B cell (primary cell): Measurements from ENCODE around the gene ACSS1. TPM values are rescaled to one million over a fixed set of nuclear protein-coding genes. Genes with fewer than 3 reads are reported as not detected.

Source experiments
- ATAC-seq: fragments of 200-7000 bp; cut with Tn5 transposase; one replicate; pipeline ENCODE4 v1.10.0; 2021; ENCODE audit warnings: low read depth, mild to moderate bottlenecking, moderate number of reproducible peaks, moderate library complexity
- CTCF ChIA-PET: fragments of 350-600 bp; sonication (Branson Sonifier 250); formaldehyde crosslinking; loops from one replicate; lab custom pipeline; 2021; ENCODE audit warnings: antibody characterized with exemption, inconsistent platforms; lab: Charles Lee
- POLR2A ChIA-PET: fragments of 350-600 bp; sonication (Branson Sonifier 250); formaldehyde crosslinking; loops from one replicate; lab custom pipeline; 2021; ENCODE audit warnings: antibody characterized with exemption; lab: Charles Lee
- DNase-seq: peaks from one replicate; pipeline ENCODE4 v3.0.0; 2013
- H2AFZ ChIP-seq: 2 replicates; pipeline ENCODE4 v1.6.1; 2012; ENCODE audit warnings: mild to moderate bottlenecking, low read depth, low read length; ENCODE audit not compliant: insufficient read depth, poor library complexity, severe bottlenecking
- H3K27ac ChIP-seq, 2 donors: 1 replicate in 1 of 2; 2 replicates in 1 of 2; pipeline ENCODE4 v1.5.1; 2012 to 2013; ENCODE audit warnings: low read length in 2 of 2, mild to moderate bottlenecking in 2 of 2, moderate library complexity in 1 of 2
- H3K27me3 ChIP-seq, 4 experiments: fragments of 200-600 bp in 1 of 4; sonication (generic) in 1 of 4; replicated peaks in 1 of 4; 1 replicate in 2 of 4; 2 replicates in 2 of 4; pipeline versions ENCODE4 v1.6.1 to v1.7.0; 2013 to 2016; ENCODE audit warnings: low read length in 3 of 4, mild to moderate bottlenecking in 2 of 4, mixed read lengths in 1 of 4, moderate library complexity in 1 of 4; ENCODE audit not compliant: insufficient read depth in 4 of 4, control insufficient read depth in 3 of 4; ENCODE audit errors: control extremely low read depth in 1 of 4
- H3K36me3 ChIP-seq, 2 experiments: replicated peaks in 1 of 2; 1 replicate in 1 of 2; 2 replicates in 1 of 2; pipeline versions ENCODE4 v1.6.1 to v1.7.1; 2013; ENCODE audit warnings: low read length in 1 of 2; ENCODE audit not compliant: insufficient read depth in 2 of 2, control insufficient read depth in 1 of 2; ENCODE audit errors: control extremely low read depth in 1 of 2, extremely low read depth in 1 of 2
- H3K4me1 ChIP-seq, 2 donors: fragments of 200-600 bp in 1 of 2; sonication (generic) in 1 of 2; 1 replicate in 1 of 2; 2 replicates in 1 of 2; pipeline versions ENCODE4 v1.5.1 to v1.6.1; 2013 to 2017; ENCODE audit warnings: low read length in 2 of 2; ENCODE audit not compliant: control insufficient read depth in 2 of 2, insufficient read depth in 2 of 2
- H3K4me2 ChIP-seq: replicated peaks from 2 replicates; pipeline ENCODE3; 2012; ENCODE audit warnings: mild to moderate bottlenecking, low read depth, low read length; ENCODE audit not compliant: poor library complexity, severe bottlenecking
- H3K4me3 ChIP-seq, 5 experiments: fragments of 200-600 bp in 1 of 5; sonication (generic) in 1 of 5; 1 replicate in 3 of 5; 2 replicates in 2 of 5; pipeline versions ENCODE4 v1.5.1 to v1.7.0; 2011 to 2016; ENCODE audit warnings: low read length in 4 of 5, mild to moderate bottlenecking in 4 of 5, low read depth in 2 of 5, control low read depth in 1 of 5, moderate library complexity in 1 of 5; ENCODE audit not compliant: insufficient read depth in 1 of 5; ENCODE audit errors: control extremely low read depth in 1 of 5, extremely low read depth in 1 of 5
- H3K79me2 ChIP-seq: fragments of 200-600 bp; sonication (generic); one replicate; pipeline ENCODE4 v1.6.0; 2016; ENCODE audit warnings: low read length; ENCODE audit not compliant: control insufficient read depth, insufficient read depth
- H3K9ac ChIP-seq: fragments of 200-600 bp; sonication (generic); 2 replicates; pipeline ENCODE4 v1.6.1; 2017; ENCODE audit warnings: mild to moderate bottlenecking, low read length, moderate library complexity
- H3K9me3 ChIP-seq, 3 donors: one replicate each; pipeline versions ENCODE4 v1.6.1 to v1.7.1; 2013; ENCODE audit warnings: low read length in 2 of 3; ENCODE audit not compliant: control insufficient read depth in 2 of 3, insufficient read depth in 1 of 3; ENCODE audit errors: control extremely low read depth in 1 of 3
- H4K20me1 ChIP-seq: 2 replicates; pipeline ENCODE4 v1.6.0; 2012; ENCODE audit warnings: mild to moderate bottlenecking, low read length; ENCODE audit not compliant: insufficient read depth, control insufficient read depth, poor library complexity, severe bottlenecking
- H3K27ac Mint-ChIP-seq: one replicate; pipeline ENCODE4 v1.8.0; 2021; ENCODE audit warnings: mixed read lengths
- H3K27me3 Mint-ChIP-seq: one replicate; pipeline ENCODE4 v1.8.0; 2021; ENCODE audit warnings: mixed read lengths
- H3K4me1 Mint-ChIP-seq: one replicate; pipeline ENCODE4 v1.8.0; 2021; ENCODE audit warnings: mixed read lengths
- H3K4me3 Mint-ChIP-seq: one replicate; pipeline ENCODE4 v1.8.0; 2021; ENCODE audit warnings: mixed read lengths
- H3K9me3 Mint-ChIP-seq: one replicate; pipeline ENCODE4 v1.8.0; 2022; ENCODE audit warnings: mixed read lengths; ENCODE audit not compliant: insufficient read depth
- EZH2 ChIP-seq: IDR thresholded peaks from 2 replicates; pipeline ENCODE4 v1.6.1; 2012; ENCODE audit warnings: borderline replicate concordance, low read depth, mild to moderate bottlenecking, moderate library complexity, low read length; ENCODE audit not compliant: insufficient read depth, poor library complexity, severe bottlenecking
- WGBS: methylation state at CpG from one replicate; pipeline ENCODE4 v1.1.5; 2013; ENCODE audit warnings: missing lambda C conversion rate; ENCODE audit not compliant: insufficient coverage; 5-methylcytosine and 5-hydroxymethylcytosine counted together
- intact Hi-C: fragments of 100-400 bp; cut with micrococcal nuclease; formaldehyde crosslinking; loops from one replicate; pipeline ENCODE4 v1.10.0; 2022
- polyA plus RNA-seq: library from polyadenylated mRNA; depleted of rRNA; stranded (reverse); fragments of >200 nt; gene quantifications from 2 replicates; pipeline ENCODE4 v1.2.3, GENCODE V29; 2012
- total RNA-seq, 2 donors: library from RNA; stranded (reverse); fragments of 120-200 nt in 1 of 2; gene quantifications; 1 replicate in 1 of 2; 2 replicates in 1 of 2; pipeline versions ENCODE4 v1.2.3 to v1.2.4, GENCODE V29; 2013 to 2022
- TF ChIP-seq, protein P1 (sequence below): fragments of 200-600 bp; IDR thresholded peaks from one replicate; pipeline ENCODE4 v1.8.0; 2022; ENCODE audit warnings: antibody characterized with exemption, mild to moderate bottlenecking

Gene ACSS1
- total and polyA plus RNA-seq, 2 donors (not counting 1 experiment from before 2014, with no cell fraction given): 82.7 to 95.5 TPM

DNA sequence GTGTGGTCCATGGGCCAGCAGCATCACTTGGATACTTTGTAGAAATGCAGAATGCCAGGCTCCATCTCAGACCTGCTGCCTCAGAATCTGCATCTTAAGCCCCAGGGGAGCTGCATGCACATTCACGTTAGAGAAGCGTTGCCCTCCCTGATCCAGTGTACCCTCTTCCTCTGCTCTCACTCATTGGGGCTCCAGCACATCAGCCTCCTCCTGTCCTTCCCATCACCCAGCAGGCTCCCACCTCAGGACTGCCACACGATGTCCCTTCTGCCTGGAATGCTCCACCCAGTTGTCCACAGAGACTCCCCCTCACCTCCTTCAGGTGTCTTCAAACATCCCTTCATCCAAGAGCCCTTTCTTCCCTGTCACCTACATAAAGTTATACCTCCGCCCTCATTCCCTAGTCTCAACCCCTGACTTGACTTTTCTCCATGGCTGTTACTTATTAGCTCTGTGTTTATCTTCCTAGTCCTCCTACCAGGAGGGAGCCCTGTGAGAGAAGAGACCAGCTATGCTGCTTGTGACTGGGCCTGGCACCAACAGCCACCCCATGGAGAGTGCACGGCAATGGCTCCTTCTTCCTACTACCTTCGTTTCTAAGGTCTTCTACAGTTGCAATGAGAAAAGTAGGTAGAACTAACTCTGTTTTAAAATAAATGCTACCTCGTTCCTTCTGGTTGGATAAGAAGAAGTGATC, 3.3 kb upstream of the ACSS1 start:
- no peak overlapping the region for H3K9ac ChIP-seq
- H3K36me3 ChIP-seq: no peaks in the 10 kb centered on the region
- ChIA-PET CTCF (interaction anchor here (2.6 to 6.1 kb wide), 2 partner anchors 29 to 65 kb away, joined by 10 to 250 read pairs; partner anchors contain the start of gene APMAP), POLR2A (no interaction called here)
- H3K4me1 ChIP-seq: peaks cover 38 to 47% of the 10 kb centered on the region in 2 donors
- no peak overlapping the region for H3K4me3 ChIP-seq
- no peaks in the 10 kb centered on the region for H3K9me3 ChIP-seq
- no peak overlapping the region for H3K27ac ChIP-seq
- DNase-seq: no peak
- no peaks in the 10 kb centered on the region for H3K9me3 Mint-ChIP-seq
- H3K27me3 ChIP-seq: no peaks in the 10 kb centered on the region
- peaks cover 7% of the 10 kb centered on the region for H4K20me1 ChIP-seq
- no peaks in the 10 kb centered on the region for H3K27me3 Mint-ChIP-seq
- no peak overlapping the region for H3K4me2 ChIP-seq
- ATAC-seq: no peak
- TF ChIP-seq, protein P1, sequence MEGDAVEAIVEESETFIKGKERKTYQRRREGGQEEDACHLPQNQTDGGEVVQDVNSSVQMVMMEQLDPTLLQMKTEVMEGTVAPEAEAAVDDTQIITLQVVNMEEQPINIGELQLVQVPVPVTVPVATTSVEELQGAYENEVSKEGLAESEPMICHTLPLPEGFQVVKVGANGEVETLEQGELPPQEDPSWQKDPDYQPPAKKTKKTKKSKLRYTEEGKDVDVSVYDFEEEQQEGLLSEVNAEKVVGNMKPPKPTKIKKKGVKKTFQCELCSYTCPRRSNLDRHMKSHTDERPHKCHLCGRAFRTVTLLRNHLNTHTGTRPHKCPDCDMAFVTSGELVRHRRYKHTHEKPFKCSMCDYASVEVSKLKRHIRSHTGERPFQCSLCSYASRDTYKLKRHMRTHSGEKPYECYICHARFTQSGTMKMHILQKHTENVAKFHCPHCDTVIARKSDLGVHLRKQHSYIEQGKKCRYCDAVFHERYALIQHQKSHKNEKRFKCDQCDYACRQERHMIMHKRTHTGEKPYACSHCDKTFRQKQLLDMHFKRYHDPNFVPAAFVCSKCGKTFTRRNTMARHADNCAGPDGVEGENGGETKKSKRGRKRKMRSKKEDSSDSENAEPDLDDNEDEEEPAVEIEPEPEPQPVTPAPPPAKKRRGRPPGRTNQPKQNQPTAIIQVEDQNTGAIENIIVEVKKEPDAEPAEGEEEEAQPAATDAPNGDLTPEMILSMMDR: no peak
- TF ChIP-seq EZH2: no peak
- H3K27ac Mint-ChIP-seq: no peak overlapping the region
- intact Hi-C loops: loop anchor here (10.0 kb wide), 1 partner anchor 956 kb away; no protein-coding TSS in a partner anchor
- peaks cover 8% of the 10 kb centered on the region for H3K79me2 ChIP-seq
- 85% methylated on average over 5 of the region's 7 CpGs for WGBS
- H3K4me1 Mint-ChIP-seq: peaks cover 45% of the 10 kb centered on the region
- H2AFZ ChIP-seq: no peak overlapping the region
- no peak overlapping the region for H3K4me3 Mint-ChIP-seq

GRCh38 chr20:25059866-25060465, 2.0 kb upstream of the ACSS1 start:
- H3K4me1 Mint-ChIP-seq: peaks cover 51% of the 10 kb centered on the region
- no peak overlapping the region for H3K4me3 Mint-ChIP-seq
- H3K79me2 ChIP-seq: peaks cover 20% of the 10 kb centered on the region
- peaks cover 0 to 10% of the 10 kb centered on the region in 2 experiments for H3K36me3 ChIP-seq
- ATAC-seq: no peak
- ChIA-PET CTCF (interaction anchor here (0.9 to 4.0 kb wide), 5 partner anchors 21 to 66 kb away, joined by 3 to 52 read pairs (median 5); partner anchors contain the start of gene APMAP), POLR2A (interaction anchor here (4.5 kb wide), 1 partner anchor 16 kb away, joined by 27 read pairs; no protein-coding TSS in a partner anchor)
- no peak overlapping the region for H3K4me2 ChIP-seq
- peaks cover 44 to 50% of the 10 kb centered on the region in 2 donors for H3K4me1 ChIP-seq
- H3K4me3 ChIP-seq: no peak overlapping the region
- intact Hi-C loops: loop anchor here (2.0 to 10.0 kb wide), 5 partner anchors 187 to 1698 kb away; partner anchors contain the start of genes ABHD12, GZF1 and NANP
- H3K27me3 Mint-ChIP-seq: no peaks in the 10 kb centered on the region
- H3K27me3 ChIP-seq: no peaks in the 10 kb centered on the region
- TF ChIP-seq EZH2: no peak
- TF ChIP-seq, protein P1: no peak
- no peaks in the 10 kb centered on the region for H3K9me3 ChIP-seq
- H3K27ac ChIP-seq: no peak overlapping the region
- no peaks in the 10 kb centered on the region for H3K9me3 Mint-ChIP-seq
- WGBS: 96% methylated on average over 7 of the region's 8 CpGs
- peaks cover 20% of the 10 kb centered on the region for H4K20me1 ChIP-seq
- no peak for DNase-seq
- no peak overlapping the region for H3K9ac ChIP-seq
- no peak overlapping the region for H2AFZ ChIP-seq
- H3K27ac Mint-ChIP-seq: no peak overlapping the region
